DND-41 (cell line): Measurements from ENCODE around the gene KIF21A.

Source experiments
- CTCF ChIP-seq: IDR thresholded peaks from 2 replicates; pipeline ENCODE4 v1.5.1; 2012; ENCODE audit warnings: borderline replicate concordance, low read length, moderate library complexity, mild to moderate bottlenecking; ENCODE audit not compliant: poor library complexity, severe bottlenecking; ENCODE audit errors: extremely low read depth
- EZH2 ChIP-seq: IDR thresholded peaks from 3 replicates; pipeline ENCODE4 v1.6.1; 2012; ENCODE audit warnings: borderline replicate concordance, low read depth, mild to moderate bottlenecking, moderate library complexity, low read length, inconsistent platforms; ENCODE audit not compliant: severe bottlenecking

DNA sequence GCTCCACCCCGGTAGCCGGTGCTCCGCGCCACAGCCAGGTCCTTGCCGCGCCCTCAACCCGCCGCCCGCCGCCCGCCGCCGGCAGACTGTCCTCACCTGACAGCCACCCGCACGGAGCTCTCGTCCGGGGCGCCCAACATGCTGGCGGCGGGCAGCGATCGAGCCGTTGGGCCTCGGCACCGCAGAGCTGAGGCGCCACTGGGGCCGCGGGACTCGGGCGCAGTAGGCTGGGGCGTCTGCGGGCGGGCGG lies 164 bp downstream of the KIF21A start:
- no peak for TF ChIP-seq CTCF
- TF ChIP-seq EZH2, result no peak
